Keratinocyte (primary cell): ENCODE results near the gene GREB1. TPM values are rescaled to one million over a fixed set of nuclear protein-coding genes. Genes with fewer than 3 reads are reported as not detected.

Experiments used
- DNase-seq: peaks from one replicate; pipeline ENCODE4 v3.0.0-alpha.2; 2011; ENCODE audit warnings: low read depth, missing footprints, low spot score
- FAIRE-seq: peaks from 2 replicates; lab custom pipeline; 2011; peaks lifted over from hg19 to GRCh38; lab: Jason Lieb, UNC
- H2AFZ ChIP-seq: 2 replicates; pipeline ENCODE4 v1.6.0; 2012; ENCODE audit warnings: low read length, control low read depth, inconsistent platforms; ENCODE audit not compliant: control insufficient read depth
- H3K27ac ChIP-seq: 2 replicates; pipeline ENCODE4 v1.5.1; 2011; ENCODE audit warnings: low read length; ENCODE audit not compliant: control insufficient read depth, insufficient read depth
- H3K27me3 ChIP-seq: 3 replicates; pipeline ENCODE4 v1.6.0; 2011; ENCODE audit warnings: low read length; ENCODE audit not compliant: control insufficient read depth, insufficient read depth; ENCODE audit errors: extremely low read depth
- H3K36me3 ChIP-seq, 2 experiments: 2 replicates in 1 of 2; 3 replicates in 1 of 2; pipeline ENCODE4 v1.5.1; 2011; ENCODE audit warnings: low read length in 2 of 2, mild to moderate bottlenecking in 1 of 2; ENCODE audit not compliant: control insufficient read depth in 2 of 2, insufficient read depth in 2 of 2; ENCODE audit errors: extremely low read depth in 1 of 2
- H3K4me1 ChIP-seq: 3 replicates; pipeline ENCODE4 v1.5.1; 2011; ENCODE audit warnings: low read length; ENCODE audit not compliant: control insufficient read depth, insufficient read depth; ENCODE audit errors: extremely low read depth
- H3K4me2 ChIP-seq: 3 replicates; pipeline ENCODE4 v1.6.0; 2011; ENCODE audit warnings: low read depth, low read length; ENCODE audit not compliant: control insufficient read depth, insufficient read depth; ENCODE audit errors: extremely low read depth
- H3K4me3 ChIP-seq, 3 experiments: fragments of 200-600 bp in 1 of 3; sonication (generic) in 1 of 3; 2 replicates in 2 of 3; 3 replicates in 1 of 3; pipeline ENCODE4 v1.5.1; 2011 to 2016; ENCODE audit warnings: low read length in 3 of 3, mild to moderate bottlenecking in 3 of 3, control low read depth in 2 of 3, inconsistent platforms in 1 of 3, low read depth in 1 of 3, mixed read lengths in 1 of 3, mixed run types in 1 of 3, moderate library complexity in 1 of 3; ENCODE audit not compliant: control insufficient read depth in 2 of 3, insufficient read depth in 2 of 3; ENCODE audit errors: extremely low read depth in 1 of 3
- H3K79me2 ChIP-seq: 2 replicates; pipeline ENCODE4 v1.6.0; 2012; ENCODE audit warnings: low read length; ENCODE audit not compliant: control insufficient read depth, insufficient read depth
- H3K9ac ChIP-seq: 3 replicates; pipeline ENCODE4 v1.6.0; 2011; ENCODE audit warnings: low read length; ENCODE audit not compliant: control insufficient read depth, insufficient read depth; ENCODE audit errors: extremely low read depth
- H3K9me1 ChIP-seq: 3 replicates; pipeline ENCODE4 v1.6.0; 2011; ENCODE audit warnings: low read length; ENCODE audit not compliant: control insufficient read depth, insufficient read depth; ENCODE audit errors: extremely low read depth
- H3K9me3 ChIP-seq: 2 replicates; pipeline ENCODE4 v1.5.1; 2012; ENCODE audit warnings: low read depth, low read length; ENCODE audit not compliant: control insufficient read depth
- H4K20me1 ChIP-seq: 3 replicates; pipeline ENCODE4 v1.6.0; 2011; ENCODE audit warnings: low read length; ENCODE audit not compliant: control insufficient read depth, insufficient read depth; ENCODE audit errors: extremely low read depth
- CTCF ChIP-seq, 3 experiments: IDR thresholded peaks in 1 of 3; conservative IDR thresholded peaks in 1 of 3; optimal IDR thresholded peaks in 1 of 3; 2 replicates in 2 of 3; 3 replicates in 1 of 3; pipeline versions ENCODE3 to v1.5.1; 2011; ENCODE audit warnings: low read length in 3 of 3, mild to moderate bottlenecking in 3 of 3, moderate library complexity in 2 of 3, control low read depth in 1 of 3, inconsistent platforms in 1 of 3; ENCODE audit not compliant: insufficient read depth in 2 of 3; ENCODE audit errors: extremely low read depth in 1 of 3
- EZH2 ChIP-seq: IDR thresholded peaks from one replicate; pipeline ENCODE4 v1.6.1; 2012; ENCODE audit warnings: inconsistent platforms, mild to moderate bottlenecking, low read length, moderate library complexity
- dilution Hi-C: fragments of 300-500 bp; cut with MboI; formaldehyde crosslinking; loops from one replicate; pipeline ENCODE4 v1.7.0; 2020; ENCODE audit warnings: low sequenced_read_pairs; ENCODE audit not compliant: extremely low pct_ligation_motif_present
- polyA plus RNA-seq, 5 experiments: library from polyadenylated mRNA; depleted of rRNA in 3 of 5; stranded (reverse) in 3 of 5; stranded (forward) in 1 of 5; unstranded in 1 of 5; fragments of >200 nt; gene quantifications; 1 replicate in 1 of 5; 2 replicates in 3 of 5; 3 replicates in 1 of 5; pipeline versions ENCODE4 v1.2.1 to v1.2.3, GENCODE V29; 2011 to 2012; ENCODE audit warnings: missing spikeins in 2 of 5, low read depth in 1 of 5, low replicate concordance in 1 of 5

Gene GREB1
- polyA plus RNA-seq, 1 donor (not counting 4 experiments of a cell fraction or from before 2014, with no cell fraction given): 0.13 TPM

- Histone ChIP-seq H2AFZ (no peak overlapping the region), H4K20me1 (no peaks in the 10 kb centered on the region), H3K9me3 (no peaks in the 10 kb centered on the region), H3K9ac (no peak overlapping the region), H3K4me3 (no peak overlapping the region), H3K36me3 (no peaks in the 10 kb centered on the region), H3K4me1 (no peaks in the 10 kb centered on the region), H3K9me1 (no peaks in the 10 kb centered on the region), H3K27ac (no peak overlapping the region), H3K79me2 (no peaks in the 10 kb centered on the region), H3K27me3 (peaks cover 8% of the 10 kb centered on the region), H3K4me2 (no peak overlapping the region)
- DNase-seq (no peak), FAIRE-seq (no peak)
- dilution Hi-C loops: no loop called here
- TF ChIP-seq EZH2 (no peak), CTCF (optimal IDR thresholded peaks at IDR 0.05 in 1 of 3, IDR thresholded peaks at IDR 0.05 in 1 of 3, conservative IDR thresholded peaks at IDR 0.05 in 1 of 3; ENCODE audit: extremely low read depth in 1 of 3, insufficient read depth in 2 of 3, low read length in 3 of 3) (no peak)
Observed at GRCh38 chr2:11499081-11499743, 34.6 kb upstream of the GREB1 start.

- no peak overlapping the region for H3K27ac ChIP-seq
- no peaks in the 10 kb centered on the region for H3K79me2 ChIP-seq
- no peak overlapping the region for H3K4me3 ChIP-seq
- H3K9ac ChIP-seq: no peak overlapping the region
- H3K9me1 ChIP-seq: no peaks in the 10 kb centered on the region
- no peak overlapping the region for H3K4me2 ChIP-seq
- peaks cover 2% of the 10 kb centered on the region for H3K4me1 ChIP-seq
- no peaks in the 10 kb centered on the region for H4K20me1 ChIP-seq
- H3K9me3 ChIP-seq: no peaks in the 10 kb centered on the region
- H3K36me3 ChIP-seq: no peaks in the 10 kb centered on the region
- FAIRE-seq (no peak), DNase-seq (no peak)
- peaks cover 3% of the 10 kb centered on the region for H3K27me3 ChIP-seq
- no peak overlapping the region for H2AFZ ChIP-seq
- no peak for TF ChIP-seq CTCF (optimal IDR thresholded peaks at IDR 0.05 in 1 of 3, IDR thresholded peaks at IDR 0.05 in 1 of 3, conservative IDR thresholded peaks at IDR 0.05 in 1 of 3; ENCODE audit: extremely low read depth in 1 of 3, insufficient read depth in 2 of 3, low read length in 3 of 3)
- TF ChIP-seq EZH2: no peak
- dilution Hi-C loops: no loop called here
Observed at GRCh38 chr2:11500702-11501303, 33.0 kb upstream of the GREB1 start.
